ENCODE data around the gene OR5H15. TPM values are rescaled to one million over a fixed set of nuclear protein-coding genes. Genes with fewer than 3 reads are reported as not detected.
"Not testable (repeated sequence)": the region's sequence is repeated elsewhere in the genome, so short reads cannot be mapped to it uniquely, and the experiment has no call there.

Gene OR5H15
- total RNA-seq (2014; rRNA removed; shearing (Covaris generic); ENCODE audit: low replicate concordance) = not detected in 2 replicates

- no peaks in the 10 kb centered on the region for H3K9me3 ChIP-seq
- H3K27me3 ChIP-seq = no peaks in the 10 kb centered on the region
- no peak for DNase-seq
- no peaks in the 10 kb centered on the region for H3K36me3 ChIP-seq
- no peak within 1 kb of the TSS for H3K4me3 ChIP-seq
Observed at GRCh38 chr3:98166396-98166795, at the start of gene OR5H15. Gene OR5H15, plus strand, starts transcription at chr3:98166696. Its CDS starts 2,004 bp downstream, at chr3:98168700.

- no peak for DNase-seq
- no peak within 1 kb of the TSS for H3K4me3 ChIP-seq
- H3K36me3 ChIP-seq = no peaks in the 10 kb centered on the region
- no peaks in the 10 kb centered on the region; the same call in 1 of the 2 replicates for H3K27me3 ChIP-seq
- H3K9me3 ChIP-seq = no peaks in the 10 kb centered on the region
Observed at GRCh38 chr3:98130421-98130820, 36.1 kb upstream of the OR5H15 start, which contains the start of gene OR5H1. Gene OR5H1, plus strand, starts transcription at chr3:98130721. Its CDS starts 1,977 bp downstream, at chr3:98132698.

- Histone ChIP-seq H3K36me3 (no peaks in the 10 kb centered on the region), H3K9me3 (no peaks in the 10 kb centered on the region), H3K27me3 (no peaks in the 10 kb centered on the region; the same call in 1 of the 2 replicates), H3K4me3 (no peak overlapping the region)
- no peak for DNase-seq
Observed at GRCh38 chr3:98136631-98137030, 29.9 kb upstream of the OR5H15 start.

DNA sequence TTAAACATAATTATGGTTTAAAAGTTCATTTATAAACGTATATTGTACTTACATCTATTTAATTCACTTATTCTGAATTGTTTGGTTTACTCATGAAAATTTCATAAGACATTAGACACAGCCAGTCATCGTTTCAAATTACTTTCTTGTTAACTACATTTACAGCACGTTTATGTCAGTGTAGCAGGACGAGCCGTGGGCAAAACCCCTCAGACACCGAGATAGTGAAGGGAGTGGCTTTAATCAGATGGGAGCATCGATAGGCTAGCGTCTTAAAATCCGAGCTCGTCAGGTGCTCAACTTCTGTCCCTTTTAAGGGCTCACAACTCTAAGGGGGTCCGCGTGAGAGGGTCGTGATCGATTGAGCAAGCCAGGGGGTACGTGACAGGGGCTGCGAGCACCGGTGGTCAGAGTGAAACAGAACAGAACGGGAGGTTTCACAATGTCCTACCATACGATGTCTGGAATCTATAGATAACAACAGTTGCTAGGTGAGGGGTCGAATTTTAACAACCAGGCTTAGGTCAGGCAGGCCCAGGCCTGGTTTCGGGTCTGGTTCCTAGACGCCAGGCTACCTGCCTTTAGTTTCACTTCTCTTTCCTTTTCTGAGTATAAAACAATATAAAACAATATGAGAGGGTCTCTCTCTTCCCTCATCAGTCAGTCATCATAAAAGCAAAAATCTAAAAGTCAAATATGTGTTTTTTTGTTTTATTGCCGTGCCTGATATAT, 28.5 kb upstream of the OR5H15 start:
- H3K27me3 ChIP-seq, H3K4me3 ChIP-seq, DNase-seq, H3K36me3 ChIP-seq, H3K9me3 ChIP-seq: not testable (repeated sequence)

DNA sequence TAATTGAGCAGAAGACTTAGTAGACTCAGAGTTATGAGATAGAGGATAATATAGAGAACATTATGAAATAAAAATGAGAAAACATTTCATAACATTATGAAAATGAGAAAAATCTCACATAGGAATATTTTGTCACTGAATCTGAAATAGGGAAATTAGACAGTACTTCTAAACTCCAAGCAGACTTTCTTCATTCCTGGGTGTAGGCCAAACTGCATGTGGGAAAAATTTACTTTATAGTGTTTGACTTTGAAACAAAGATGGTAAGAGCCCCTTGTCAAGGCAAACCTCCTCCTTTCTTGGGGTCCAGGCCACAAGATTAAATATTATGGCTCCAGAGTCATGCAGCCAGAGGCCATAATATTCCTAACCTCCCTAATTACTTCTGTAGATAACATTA, 26.0 kb upstream of the OR5H15 start:
- Histone ChIP-seq H3K36me3 (no peaks in the 10 kb centered on the region), H3K27me3 (no peaks in the 10 kb centered on the region; the same call in 1 of the 2 replicates), H3K4me3 (no peak overlapping the region)

DNA sequence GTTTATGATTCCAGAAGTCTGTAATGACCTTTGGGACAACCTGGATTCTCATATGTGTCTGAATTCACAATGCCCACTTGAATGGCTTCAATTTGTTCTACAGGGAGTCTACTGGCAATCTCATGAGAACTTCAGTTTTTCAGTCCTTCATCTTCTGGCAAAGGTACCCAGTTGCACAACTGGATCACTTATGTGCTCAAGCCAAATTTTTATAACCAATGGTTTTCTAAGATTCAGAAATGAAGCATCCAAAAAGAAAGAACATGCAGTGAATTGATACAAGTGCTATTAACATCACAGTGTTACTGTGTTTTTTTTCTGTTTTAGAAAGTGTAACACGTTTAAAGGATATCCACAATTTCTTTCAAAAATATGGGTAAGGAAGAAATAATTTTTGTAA, 19.3 kb upstream of the OR5H15 start, which contains the start of gene OR5H14:
TSS of gene OR5H14 (plus strand) at position 301 of the 400 bp plus-strand sequence. CDS start 1,907 bp downstream, outside the sequence.
- DNase-seq = no peak
- Histone ChIP-seq H3K4me3 (no peak within 1 kb of the TSS), H3K9me3 (no peaks in the 10 kb centered on the region)

More for the DNA sequence above, 26.0 kb upstream of the OR5H15 start:
- no peaks in the 10 kb centered on the region for H3K9me3 ChIP-seq
- no peak for DNase-seq

DNA sequence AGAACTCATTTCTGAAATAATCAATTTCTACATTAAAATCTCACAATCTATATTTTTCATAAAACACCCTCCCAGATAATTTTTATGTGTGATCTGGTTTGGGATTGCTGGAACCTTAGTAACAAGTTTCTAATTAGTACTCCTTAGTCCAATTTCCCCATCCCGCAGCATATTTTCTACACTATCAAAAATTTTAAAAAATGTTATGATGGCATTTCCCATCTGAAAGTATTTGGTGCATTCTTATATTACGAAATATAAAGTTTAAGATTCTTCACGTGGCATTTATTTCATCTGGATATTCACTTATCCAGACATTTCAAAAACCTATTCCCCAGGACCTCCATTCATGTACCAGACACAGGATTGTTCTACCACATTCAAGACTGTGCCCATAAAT, 17.7 kb upstream of the OR5H15 start:
- no peaks in the 10 kb centered on the region for H3K27me3 ChIP-seq
- H3K36me3 ChIP-seq = no peaks in the 10 kb centered on the region
- no peak for DNase-seq
- H3K4me3 ChIP-seq = no peak overlapping the region
- no peaks in the 10 kb centered on the region for H3K9me3 ChIP-seq

More for the DNA sequence above, 19.3 kb upstream of the OR5H15 start, which contains the start of gene OR5H14:
- Histone ChIP-seq H3K36me3 (no peaks in the 10 kb centered on the region), H3K27me3 (no peaks in the 10 kb centered on the region; the same call in 1 of the 2 replicates)

DNA sequence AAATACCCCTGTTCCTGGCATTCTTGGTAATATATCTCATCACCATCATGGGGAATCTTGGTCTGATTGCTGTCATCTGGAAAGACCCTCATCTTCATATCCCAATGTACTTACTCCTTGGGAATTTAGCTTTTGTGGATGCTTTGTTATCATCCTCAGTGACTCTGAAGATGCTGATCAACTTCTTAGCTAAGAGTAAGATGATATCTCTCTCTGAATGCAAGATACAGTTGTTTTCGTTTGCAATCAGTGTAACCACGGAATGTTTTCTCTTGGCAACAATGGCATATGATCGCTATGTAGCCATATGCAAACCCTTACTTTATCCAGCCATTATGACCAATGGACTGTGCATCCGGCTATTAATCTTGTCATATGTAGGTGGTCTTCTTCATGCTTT, 17.0 kb upstream of the OR5H15 start:
- H3K36me3 ChIP-seq, H3K9me3 ChIP-seq, H3K4me3 ChIP-seq, H3K27me3 ChIP-seq, DNase-seq: not testable (repeated sequence)

DNA sequence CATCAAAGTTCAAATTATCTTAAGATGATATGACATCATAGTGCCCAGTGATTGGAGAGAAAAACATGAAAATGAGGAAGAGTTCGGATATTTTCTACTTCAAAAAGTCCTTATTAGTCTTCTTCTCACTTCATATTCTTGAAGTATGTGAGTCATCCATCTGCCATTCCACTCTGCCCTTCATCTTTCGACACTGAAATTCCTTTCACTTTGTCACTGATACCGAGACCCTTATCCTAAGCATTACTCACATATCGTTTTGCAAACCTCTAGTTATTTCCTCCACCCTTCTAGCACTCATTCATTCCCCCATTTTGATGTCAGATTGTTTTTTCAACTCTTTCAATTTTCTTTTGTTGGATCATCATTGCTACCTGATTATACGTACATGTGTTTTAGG, 15.3 kb upstream of the OR5H15 start:
- Histone ChIP-seq H3K36me3 (no peaks in the 10 kb centered on the region), H3K27me3 (no peaks in the 10 kb centered on the region), H3K4me3 (no peak overlapping the region), H3K9me3 (no peaks in the 10 kb centered on the region)
- DNase-seq = no peak

DNA sequence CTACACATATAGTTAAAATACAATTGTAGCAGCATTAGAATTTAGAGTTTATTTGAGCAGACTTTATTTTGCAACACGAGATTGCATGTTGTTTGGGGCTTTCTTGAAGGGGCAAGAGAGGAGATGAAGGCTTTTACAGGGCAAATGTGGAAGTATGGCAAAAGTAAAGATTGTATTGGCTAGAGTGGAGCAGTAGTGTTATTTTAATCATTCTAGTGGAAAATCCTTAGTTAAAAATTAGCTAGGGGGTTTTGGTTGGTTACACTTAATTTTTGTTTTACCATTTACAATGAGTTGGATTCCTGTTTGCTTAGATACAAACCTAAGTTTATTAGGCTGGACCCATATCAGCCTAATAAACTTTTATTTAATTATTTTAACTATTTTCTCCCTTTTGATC, 4.6 kb downstream of the OR5H15 start:
- Histone ChIP-seq H3K9me3 (no peaks in the 10 kb centered on the region), H3K4me3 (no peak overlapping the region), H3K36me3 (no peaks in the 10 kb centered on the region), H3K27me3 (no peaks in the 10 kb centered on the region)
- DNase-seq = no peak

DNA sequence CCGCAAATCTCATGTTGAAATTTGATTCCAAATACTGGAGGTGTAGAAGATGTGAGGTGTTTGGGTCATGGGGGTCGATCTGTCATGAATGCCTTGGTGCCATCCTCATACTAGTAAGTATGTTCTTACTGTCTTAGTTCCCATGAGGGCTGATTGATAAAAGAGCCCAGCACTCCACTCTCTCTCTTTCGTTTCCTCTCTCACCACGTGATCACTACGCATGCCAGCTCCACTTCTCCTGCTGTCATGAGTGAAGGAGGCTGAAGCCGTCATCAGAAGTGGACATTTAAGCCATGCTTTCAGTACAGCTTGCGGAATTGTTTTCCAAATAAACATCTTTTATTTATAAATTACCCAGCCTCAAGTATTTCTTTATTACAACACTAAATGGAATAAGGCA, 6.1 kb downstream of the OR5H15 start:
- H3K9me3 ChIP-seq = no peaks in the 10 kb centered on the region
- H3K4me3 ChIP-seq = no peak overlapping the region
- DNase-seq = no peak
- H3K27me3 ChIP-seq = no peaks in the 10 kb centered on the region
- H3K36me3 ChIP-seq = no peaks in the 10 kb centered on the region

DNA sequence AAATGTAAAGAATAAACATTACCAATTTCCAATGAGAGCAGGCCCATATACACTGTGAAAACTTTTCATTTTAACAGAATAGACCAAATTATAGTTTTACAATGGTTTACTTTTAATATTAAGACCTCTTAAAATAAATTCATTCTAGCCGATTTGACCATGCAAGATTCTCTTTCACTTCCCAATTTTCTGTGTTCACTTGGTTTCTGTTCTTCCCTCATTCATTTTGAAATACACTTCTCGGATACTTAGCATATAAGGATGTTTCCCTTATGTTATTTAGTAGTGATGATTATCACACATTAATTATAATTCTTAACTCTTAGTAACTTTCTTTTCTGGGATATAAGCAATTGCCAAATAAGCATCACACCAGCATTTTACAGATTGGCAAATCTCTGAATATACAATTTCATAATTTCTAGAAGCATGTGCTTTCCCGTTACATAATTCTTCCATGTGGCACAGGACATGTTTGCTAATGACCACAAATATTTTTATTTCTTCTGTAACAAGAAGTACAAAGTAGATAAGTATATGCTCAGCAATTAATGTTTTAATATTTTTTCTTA, 13.9 kb downstream of the OR5H15 start:
- no peaks in the 10 kb centered on the region for H3K36me3 ChIP-seq
- no peaks in the 10 kb centered on the region for H3K27me3 ChIP-seq
- DNase-seq = no peak
- no peaks in the 10 kb centered on the region for H3K9me3 ChIP-seq
- H3K4me3 ChIP-seq = no peak overlapping the region

DNA sequence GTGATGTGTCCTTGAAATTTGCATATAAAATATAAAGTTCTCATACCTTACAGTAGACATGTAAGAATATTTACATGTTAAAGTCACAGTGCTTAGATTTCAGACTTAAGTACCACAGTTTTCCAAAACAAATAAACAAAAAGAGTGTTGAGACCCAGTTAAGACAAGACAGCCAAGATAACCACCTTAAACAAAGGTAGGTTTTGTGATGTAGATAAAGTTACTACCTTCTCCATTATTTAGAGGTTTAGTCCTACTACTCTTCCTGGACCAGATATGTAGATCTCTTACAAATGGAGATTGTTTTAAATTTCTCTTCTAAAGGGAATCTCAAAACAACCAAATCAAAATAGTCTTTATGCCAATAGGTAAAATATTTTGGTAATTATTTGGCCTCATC, 15.7 kb downstream of the OR5H15 start:
- DNase-seq = no peak
- no peaks in the 10 kb centered on the region for H3K27me3 ChIP-seq
- H3K9me3 ChIP-seq = no peaks in the 10 kb centered on the region
- H3K4me3 ChIP-seq = no peak overlapping the region
- no peaks in the 10 kb centered on the region for H3K36me3 ChIP-seq

- no peak for DNase-seq
- no peak overlapping the region for H3K4me3 ChIP-seq
Observed at GRCh38 chr3:98185180-98185579, 18.7 kb downstream of the OR5H15 start.

DNA sequence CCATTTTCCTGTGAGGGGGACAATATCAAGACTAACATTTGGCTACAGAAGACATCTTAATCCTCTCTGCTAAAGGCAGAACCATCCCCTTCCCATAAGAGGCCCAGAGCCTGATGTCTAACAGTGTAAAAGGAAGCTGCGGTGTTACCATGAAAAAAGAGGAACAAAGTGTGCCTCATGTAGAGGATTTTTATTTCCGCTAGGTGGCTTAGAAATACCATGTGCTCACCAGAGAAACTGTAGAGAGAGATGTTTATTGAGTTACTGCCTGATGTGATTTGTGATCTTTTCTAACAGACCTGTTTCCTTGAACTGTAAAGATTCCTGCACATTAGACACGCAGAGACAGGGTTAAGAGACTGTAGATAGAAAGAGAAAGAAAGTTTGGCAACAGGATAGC, 22.0 kb downstream of the OR5H15 start:
- H3K36me3 ChIP-seq = no peaks in the 10 kb centered on the region
- no peak overlapping the region for H3K4me3 ChIP-seq
- no peaks in the 10 kb centered on the region for H3K9me3 ChIP-seq
- no peak for DNase-seq
- H3K27me3 ChIP-seq = no peaks in the 10 kb centered on the region

More at GRCh38 chr3:98185180-98185579, 18.7 kb downstream of the OR5H15 start:
- H3K27me3 ChIP-seq = no peaks in the 10 kb centered on the region
- no peaks in the 10 kb centered on the region for H3K9me3 ChIP-seq
- no peaks in the 10 kb centered on the region for H3K36me3 ChIP-seq

- DNase-seq, H3K9me3 ChIP-seq, H3K4me3 ChIP-seq: not testable (repeated sequence)
Observed at GRCh38 chr3:98190911-98191310, 24.4 kb downstream of the OR5H15 start.

DNA sequence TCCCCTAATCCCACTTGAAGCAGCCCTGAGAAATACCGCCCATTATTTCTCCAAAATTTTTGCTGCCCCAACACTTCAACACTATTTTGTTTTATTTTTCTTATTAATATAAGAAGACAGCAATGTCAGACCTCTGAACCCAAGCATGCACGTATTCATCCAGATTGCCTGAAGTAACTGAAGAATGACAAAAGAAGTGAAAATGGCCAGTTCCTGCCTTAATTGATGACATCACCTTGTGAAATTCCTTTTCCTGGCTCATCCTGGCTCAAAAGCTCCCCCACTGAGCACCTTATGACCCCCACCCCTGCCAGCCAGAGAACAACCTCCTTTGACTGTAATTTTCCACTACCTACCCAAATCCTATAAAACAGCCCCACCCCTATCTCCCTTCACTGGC, 29.8 kb downstream of the OR5H15 start:
- H3K4me3 ChIP-seq, H3K9me3 ChIP-seq, DNase-seq, H3K27me3 ChIP-seq, H3K36me3 ChIP-seq: not testable (repeated sequence)

More at GRCh38 chr3:98190911-98191310, 24.4 kb downstream of the OR5H15 start:
- H3K27me3 ChIP-seq, H3K36me3 ChIP-seq: not testable (repeated sequence)

DNA sequence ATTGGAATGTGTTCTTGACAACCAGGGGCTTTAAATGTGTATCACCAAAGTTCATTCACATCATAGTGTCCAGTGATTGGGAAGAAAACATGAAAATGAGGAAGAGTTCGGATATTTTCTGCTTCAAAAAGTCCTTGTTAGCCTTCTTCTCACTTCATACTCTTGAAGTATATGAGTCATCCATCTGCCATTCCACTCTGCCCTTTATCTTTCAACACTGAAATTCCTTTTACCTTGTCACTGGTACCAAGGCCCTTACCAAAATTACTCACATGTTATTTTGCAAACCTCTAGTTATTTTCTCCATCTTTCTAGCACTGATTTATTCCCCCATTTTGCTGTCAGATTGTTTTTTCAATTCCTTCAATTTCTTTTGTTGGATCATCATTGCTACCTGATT, 32.5 kb downstream of the OR5H15 start:
- Histone ChIP-seq H3K9me3 (no peaks in the 10 kb centered on the region), H3K27me3 (no peaks in the 10 kb centered on the region), H3K4me3 (no peak overlapping the region), H3K36me3 (no peaks in the 10 kb centered on the region)
- DNase-seq = no peak
